Neural progenitor cell (in vitro differentiated cells): ENCODE data around the gene XYLT1.

Source experiments
- EZH2 ChIP-seq: fragments of 200-600 bp; sonication (generic); IDR thresholded peaks from 2 replicates; pipeline ENCODE4 v1.6.1; 2017; ENCODE audit warnings: antibody characterized with exemption, mild to moderate bottlenecking, moderate library complexity
- EZH2phosphoT487 ChIP-seq: fragments of 200-600 bp; sonication (generic); IDR thresholded peaks from 2 replicates; pipeline ENCODE4 v1.6.1; 2017; ENCODE audit warnings: antibody characterized with exemption
- TF ChIP-seq, protein P1 (sequence below): fragments of 200-600 bp; sonication (generic); IDR thresholded peaks from 2 replicates; pipeline ENCODE4 v1.5.1; 2017; ENCODE audit warnings: antibody characterized with exemption, mild to moderate bottlenecking

GRCh38 chr16:17271687-17272086 lies 199.1 kb downstream of the XYLT1 start:
- no peak for TF ChIP-seq EZH2phosphoT487
- TF ChIP-seq, protein P1, sequence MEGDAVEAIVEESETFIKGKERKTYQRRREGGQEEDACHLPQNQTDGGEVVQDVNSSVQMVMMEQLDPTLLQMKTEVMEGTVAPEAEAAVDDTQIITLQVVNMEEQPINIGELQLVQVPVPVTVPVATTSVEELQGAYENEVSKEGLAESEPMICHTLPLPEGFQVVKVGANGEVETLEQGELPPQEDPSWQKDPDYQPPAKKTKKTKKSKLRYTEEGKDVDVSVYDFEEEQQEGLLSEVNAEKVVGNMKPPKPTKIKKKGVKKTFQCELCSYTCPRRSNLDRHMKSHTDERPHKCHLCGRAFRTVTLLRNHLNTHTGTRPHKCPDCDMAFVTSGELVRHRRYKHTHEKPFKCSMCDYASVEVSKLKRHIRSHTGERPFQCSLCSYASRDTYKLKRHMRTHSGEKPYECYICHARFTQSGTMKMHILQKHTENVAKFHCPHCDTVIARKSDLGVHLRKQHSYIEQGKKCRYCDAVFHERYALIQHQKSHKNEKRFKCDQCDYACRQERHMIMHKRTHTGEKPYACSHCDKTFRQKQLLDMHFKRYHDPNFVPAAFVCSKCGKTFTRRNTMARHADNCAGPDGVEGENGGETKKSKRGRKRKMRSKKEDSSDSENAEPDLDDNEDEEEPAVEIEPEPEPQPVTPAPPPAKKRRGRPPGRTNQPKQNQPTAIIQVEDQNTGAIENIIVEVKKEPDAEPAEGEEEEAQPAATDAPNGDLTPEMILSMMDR: no peak
- no peak for TF ChIP-seq EZH2
